DND-41 (cell line): ENCODE data around the gene ABHD8.

Source experiments
- ATAC-seq: fragments of 200-7000 bp; cut with Tn5 transposase; 3 replicates; pipeline ENCODE4 v1.9.1; 2021; ENCODE audit warnings: low read depth; ENCODE audit not compliant: insufficient read depth
- DNase-seq: peaks from one replicate; pipeline ENCODE4 v3.0.0-alpha.2; 2020
- H2AFZ ChIP-seq: 2 replicates; pipeline ENCODE4 v1.6.0; 2012; ENCODE audit warnings: low read depth, low read length
- H3K27ac ChIP-seq: 2 replicates; pipeline ENCODE4 v1.5.1; 2012; ENCODE audit warnings: low read length, inconsistent platforms
- H3K27me3 ChIP-seq: fragments of 200-600 bp; sonication (generic); 2 replicates; pipeline ENCODE4 v1.6.0; 2012; ENCODE audit warnings: low read length, mild to moderate bottlenecking, inconsistent platforms; ENCODE audit not compliant: insufficient read depth, poor library complexity
- H3K36me3 ChIP-seq: 2 replicates; pipeline ENCODE4 v1.5.1; 2012; ENCODE audit warnings: low read length, inconsistent platforms; ENCODE audit not compliant: insufficient read depth
- H3K4me1 ChIP-seq: 2 replicates; pipeline ENCODE4 v1.5.1; 2012; ENCODE audit warnings: mild to moderate bottlenecking, low read length; ENCODE audit not compliant: insufficient read depth
- H3K4me2 ChIP-seq: 2 replicates; pipeline ENCODE4 v1.6.0; 2012; ENCODE audit warnings: mild to moderate bottlenecking, moderate library complexity, low read length, inconsistent platforms; ENCODE audit not compliant: insufficient read depth
- H3K4me3 ChIP-seq, 2 experiments: fragments of 200-600 bp in 1 of 2; shearing (Covaris generic) in 1 of 2; 2 replicates each; pipeline ENCODE4 v1.5.1; 2012 to 2016; ENCODE audit warnings: inconsistent platforms in 2 of 2, low read length in 2 of 2, mild to moderate bottlenecking in 2 of 2, low read depth in 1 of 2, moderate library complexity in 1 of 2
- H3K79me2 ChIP-seq: 2 replicates; pipeline ENCODE4 v1.6.0; 2012; ENCODE audit warnings: low read length, inconsistent platforms; ENCODE audit not compliant: insufficient read depth
- H3K9ac ChIP-seq: 2 replicates; pipeline ENCODE4 v1.6.0; 2012; ENCODE audit warnings: low read depth, mild to moderate bottlenecking, inconsistent platforms, low read length, moderate library complexity
- H3K9me3 ChIP-seq: 2 replicates; pipeline ENCODE4 v1.5.1; 2012; ENCODE audit warnings: low read length, moderate library complexity, mild to moderate bottlenecking, inconsistent platforms; ENCODE audit not compliant: insufficient read depth, severe bottlenecking
- H4K20me1 ChIP-seq: 2 replicates; pipeline ENCODE4 v1.6.0; 2012; ENCODE audit warnings: low read length; ENCODE audit not compliant: insufficient read depth
- EZH2 ChIP-seq: IDR thresholded peaks from 3 replicates; pipeline ENCODE4 v1.6.1; 2012; ENCODE audit warnings: borderline replicate concordance, low read depth, mild to moderate bottlenecking, moderate library complexity, low read length, inconsistent platforms; ENCODE audit not compliant: severe bottlenecking
- TF ChIP-seq, protein P1 (sequence below): IDR thresholded peaks from 2 replicates; pipeline ENCODE4 v1.5.1; 2012; ENCODE audit warnings: borderline replicate concordance, low read length, moderate library complexity, mild to moderate bottlenecking; ENCODE audit not compliant: poor library complexity, severe bottlenecking; ENCODE audit errors: extremely low read depth

Gene ABHD8

DNA sequence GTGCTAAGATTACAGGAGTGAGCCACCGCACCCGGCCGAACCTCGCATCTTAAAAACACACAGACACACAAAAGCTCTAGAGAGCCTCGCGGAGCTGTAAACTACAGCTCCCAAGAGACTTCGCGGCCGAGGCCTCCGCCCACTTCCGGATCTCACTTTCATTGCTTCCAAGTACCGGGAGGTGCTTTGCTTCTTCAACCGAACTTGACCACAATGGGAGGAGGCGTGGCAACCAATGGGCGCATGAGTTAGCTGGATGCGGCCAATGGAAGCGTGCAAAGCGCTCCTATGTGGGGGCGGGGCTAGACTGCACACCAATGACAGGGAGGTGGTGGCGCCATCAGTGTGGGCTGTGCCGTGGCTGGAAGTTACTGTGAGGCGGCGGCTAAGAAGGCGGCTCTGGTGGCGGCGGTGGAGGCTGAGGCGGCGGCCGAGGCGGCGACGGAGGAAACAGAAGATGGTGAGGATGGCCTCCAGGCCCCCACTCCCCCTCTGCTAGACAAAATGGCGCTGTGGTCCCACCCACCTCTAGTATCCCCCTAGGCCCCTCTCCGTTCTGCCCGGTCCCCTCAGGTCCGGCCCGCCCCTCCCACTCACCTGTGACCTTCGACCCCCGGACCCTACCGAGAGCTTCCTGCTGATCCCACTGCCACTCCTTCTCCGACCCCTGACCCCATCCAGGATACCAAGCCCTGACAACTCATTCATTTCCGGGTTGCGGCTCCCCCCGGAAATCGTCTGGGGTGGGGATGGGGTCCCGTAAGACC, 6.2 kb upstream of the ABHD8 start, which contains the start of gene DDA1:
DDA1 (plus strand) TSS at position 366 of the 767 bp plus-strand sequence; CDS start at position 458, 92 bp downstream.
- peaks cover 63% of the 10 kb centered on the region for H3K4me1 ChIP-seq
- DNase-seq, result peak; percentile 100

DNA sequence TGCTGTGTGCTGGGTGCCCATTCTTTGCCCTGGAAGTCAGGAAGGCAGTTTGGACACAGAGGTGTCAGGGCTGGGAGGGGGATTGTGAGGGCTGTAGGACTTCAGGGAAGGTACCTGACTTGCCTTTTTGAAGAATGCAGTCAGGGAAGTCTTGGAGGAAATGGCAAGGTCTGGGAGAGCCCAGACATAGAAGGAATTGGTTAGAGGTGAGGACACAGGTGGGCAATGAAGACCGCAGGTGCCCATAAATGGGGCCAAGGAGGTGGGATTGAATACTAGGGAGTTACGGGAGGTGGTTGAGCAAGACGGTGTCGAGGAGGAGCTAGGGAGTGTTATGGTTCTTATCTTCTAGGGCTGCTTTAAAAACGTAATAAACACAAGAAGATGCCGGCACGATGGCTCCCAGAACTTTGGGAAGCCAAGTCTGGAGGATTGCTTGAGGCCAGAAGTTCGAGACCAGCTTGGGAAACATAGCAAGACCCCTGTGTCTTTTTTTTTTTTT, 4.7 kb upstream of the ABHD8 start:
- no peak for ATAC-seq
- Histone ChIP-seq H4K20me1 (peaks cover 30% of the 10 kb centered on the region), H3K4me1 (peaks cover 63% of the 10 kb centered on the region), H3K4me3 (no peak overlapping the region), H3K27ac (peak overlapping the region; percentile 30; the same call in 1 of the 2 replicates), H3K36me3 (peaks cover 23% of the 10 kb centered on the region), H3K9me3 (no peaks in the 10 kb centered on the region), H3K9ac (no peak overlapping the region), H2AFZ (no peak overlapping the region), H3K27me3 (no peaks in the 10 kb centered on the region), H3K4me2 (peak overlapping the region; percentile 78), H3K79me2 (peaks cover 58% of the 10 kb centered on the region)
- DNase-seq, result no peak
- TF ChIP-seq, protein P1, sequence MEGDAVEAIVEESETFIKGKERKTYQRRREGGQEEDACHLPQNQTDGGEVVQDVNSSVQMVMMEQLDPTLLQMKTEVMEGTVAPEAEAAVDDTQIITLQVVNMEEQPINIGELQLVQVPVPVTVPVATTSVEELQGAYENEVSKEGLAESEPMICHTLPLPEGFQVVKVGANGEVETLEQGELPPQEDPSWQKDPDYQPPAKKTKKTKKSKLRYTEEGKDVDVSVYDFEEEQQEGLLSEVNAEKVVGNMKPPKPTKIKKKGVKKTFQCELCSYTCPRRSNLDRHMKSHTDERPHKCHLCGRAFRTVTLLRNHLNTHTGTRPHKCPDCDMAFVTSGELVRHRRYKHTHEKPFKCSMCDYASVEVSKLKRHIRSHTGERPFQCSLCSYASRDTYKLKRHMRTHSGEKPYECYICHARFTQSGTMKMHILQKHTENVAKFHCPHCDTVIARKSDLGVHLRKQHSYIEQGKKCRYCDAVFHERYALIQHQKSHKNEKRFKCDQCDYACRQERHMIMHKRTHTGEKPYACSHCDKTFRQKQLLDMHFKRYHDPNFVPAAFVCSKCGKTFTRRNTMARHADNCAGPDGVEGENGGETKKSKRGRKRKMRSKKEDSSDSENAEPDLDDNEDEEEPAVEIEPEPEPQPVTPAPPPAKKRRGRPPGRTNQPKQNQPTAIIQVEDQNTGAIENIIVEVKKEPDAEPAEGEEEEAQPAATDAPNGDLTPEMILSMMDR, result no peak
- no peak for TF ChIP-seq EZH2

More for the DNA sequence above, 6.2 kb upstream of the ABHD8 start, which contains the start of gene DDA1:
- H3K4me3 ChIP-seq, result peak within 1 kb of the TSS; percentile 84
- no peaks in the 10 kb centered on the region for H3K27me3 ChIP-seq
- H2AFZ ChIP-seq, result peak within 1 kb of the TSS; percentile 82
- TF ChIP-seq EZH2, result no peak
- TF ChIP-seq, protein P1, result no peak
- peak within 1 kb of the TSS; percentile 82 for H3K27ac ChIP-seq
- H3K79me2 ChIP-seq, result peaks cover 68% of the 10 kb centered on the region
- H3K9me3 ChIP-seq, result no peaks in the 10 kb centered on the region
- ATAC-seq, result peak; percentile 87
- peaks cover 40% of the 10 kb centered on the region for H4K20me1 ChIP-seq
- H3K9ac ChIP-seq, result peak within 1 kb of the TSS; percentile 90
- H3K4me2 ChIP-seq, result peak within 1 kb of the TSS; percentile 92
- H3K36me3 ChIP-seq, result peaks cover 35% of the 10 kb centered on the region

DNA sequence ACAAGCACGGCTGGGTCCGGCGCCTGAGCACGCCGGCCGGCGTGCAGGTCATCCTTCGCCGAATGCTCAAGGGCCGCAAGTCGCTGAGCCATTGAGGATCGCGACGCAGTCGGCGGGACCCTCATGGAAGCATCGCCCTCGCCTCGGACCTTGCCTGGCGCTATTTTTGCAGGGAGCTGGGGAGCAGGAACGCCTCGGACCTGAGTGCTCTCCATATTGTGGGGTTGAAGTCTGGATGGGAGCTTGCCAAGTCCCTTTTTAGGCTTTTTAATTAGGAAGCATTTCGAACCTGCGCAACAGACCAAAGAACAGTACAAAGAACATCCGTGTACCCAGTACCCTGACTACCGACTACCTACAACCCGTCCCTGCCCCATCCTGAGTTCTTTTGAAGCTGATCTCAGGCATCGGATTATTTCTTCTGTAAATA, 3.1 kb upstream of the ABHD8 start:
- no peaks in the 10 kb centered on the region for H3K27me3 ChIP-seq
- peaks cover 14% of the 10 kb centered on the region for H4K20me1 ChIP-seq
- peaks cover 11% of the 10 kb centered on the region for H3K36me3 ChIP-seq
- DNase-seq, result peak; percentile 26
- peak overlapping the region; percentile 60 to 70; a peak in 3 of 4 replicates for H3K4me3 ChIP-seq
- H3K4me2 ChIP-seq, result peak overlapping the region; percentile 78
- TF ChIP-seq EZH2, result no peak
- TF ChIP-seq, protein P1, result no peak
- H2AFZ ChIP-seq, result peak overlapping the region; percentile 84
- peak overlapping the region; percentile 76 for H3K9ac ChIP-seq
- H3K4me1 ChIP-seq, result peaks cover 52% of the 10 kb centered on the region
- peaks cover 43% of the 10 kb centered on the region for H3K79me2 ChIP-seq
- H3K9me3 ChIP-seq, result no peaks in the 10 kb centered on the region
- ATAC-seq, result no peak
- H3K27ac ChIP-seq, result peak overlapping the region; percentile 87
